Activated CD4-positive, CD25-positive, alpha-beta regulatory T cell treated with anti-CD3 and anti-CD28 coated beads, Interleukin-2, amount 50 U/mL, for 16 hours (primary cell): Measurements from ENCODE around the gene FAM200C.
A peak's percentile ranks its signal among the peaks of the same experiment; 100 is the strongest.

ENCODE experiments used
- DNase-seq: peaks from one replicate; pipeline ENCODE4 v3.0.0-alpha.2; 2020; ENCODE audit warnings: low read depth, low spot score

FAM200C gene

DNA sequence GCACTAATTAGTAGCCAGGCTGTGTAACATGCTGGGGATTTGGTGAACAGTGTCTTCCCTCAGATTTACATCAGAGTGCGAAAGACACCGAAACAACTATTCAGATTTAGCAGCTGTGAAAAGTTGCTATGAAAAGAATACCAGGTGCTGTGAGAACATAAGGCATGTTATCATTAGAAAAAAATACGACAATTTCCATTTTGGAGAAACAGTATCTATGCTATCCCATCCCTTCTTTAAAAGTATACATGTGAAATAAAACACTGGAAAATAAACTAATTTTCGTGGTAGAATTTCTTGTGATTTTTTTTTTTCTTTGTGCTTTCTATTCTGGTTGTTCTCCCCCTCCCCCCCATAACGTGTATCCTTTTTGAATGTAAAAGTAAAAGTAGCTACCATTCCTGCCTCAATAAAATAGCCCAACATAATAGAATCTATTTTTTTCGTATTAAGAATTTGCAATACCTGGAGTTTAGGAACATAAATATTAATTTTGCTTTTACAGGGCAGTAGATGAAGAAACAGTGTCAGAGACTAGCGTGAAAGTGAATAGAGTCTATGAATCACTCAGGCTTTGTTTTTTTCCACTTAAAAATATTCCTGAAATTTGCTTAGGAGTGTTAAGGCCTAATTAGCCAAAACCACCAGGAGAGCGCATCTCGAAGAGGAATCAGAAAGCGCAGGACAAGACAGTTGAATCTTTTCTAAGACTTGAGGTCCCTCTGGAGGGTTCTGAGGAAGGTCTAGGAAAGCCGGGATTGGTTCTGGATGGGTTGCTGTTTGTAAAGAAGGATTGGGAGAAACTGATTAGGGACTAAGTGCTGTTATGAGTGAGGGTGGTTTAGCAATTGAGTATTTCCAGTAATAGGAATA, 19.8 kb upstream of the FAM200C start:
- DNase-seq = no peak

GRCh38 chr5:160418561-160419457, 19.0 kb upstream of the FAM200C start, which contains the start of gene SLU7:
SLU7 (minus strand) TSS chr5:160419081; CDS start chr5:160415294, 3,787 bp downstream.
- DNase-seq = peak; percentile 86

DNA sequence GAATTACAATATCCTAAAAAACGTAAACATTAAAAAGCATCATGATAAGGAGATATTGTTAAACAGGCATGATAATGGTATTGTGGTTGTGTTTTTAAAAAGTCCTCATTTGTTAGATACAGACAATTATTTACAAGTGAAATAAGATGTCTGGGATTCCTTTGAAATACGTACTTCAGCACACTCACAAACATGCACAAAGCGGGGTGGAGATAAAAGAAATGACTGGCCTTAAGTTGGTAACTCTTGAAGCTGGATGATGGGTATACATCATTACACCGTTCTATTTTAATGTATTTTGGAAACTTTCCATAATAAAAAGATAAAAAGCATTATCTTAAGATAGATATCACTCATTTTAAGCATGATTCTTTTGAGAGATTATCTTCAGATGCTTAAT, 1.0 kb downstream of the FAM200C start:
- DNase-seq = no peak

GRCh38 chr5:160397492-160397891, 2.4 kb downstream of the FAM200C start:
- no peak for DNase-seq

DNA sequence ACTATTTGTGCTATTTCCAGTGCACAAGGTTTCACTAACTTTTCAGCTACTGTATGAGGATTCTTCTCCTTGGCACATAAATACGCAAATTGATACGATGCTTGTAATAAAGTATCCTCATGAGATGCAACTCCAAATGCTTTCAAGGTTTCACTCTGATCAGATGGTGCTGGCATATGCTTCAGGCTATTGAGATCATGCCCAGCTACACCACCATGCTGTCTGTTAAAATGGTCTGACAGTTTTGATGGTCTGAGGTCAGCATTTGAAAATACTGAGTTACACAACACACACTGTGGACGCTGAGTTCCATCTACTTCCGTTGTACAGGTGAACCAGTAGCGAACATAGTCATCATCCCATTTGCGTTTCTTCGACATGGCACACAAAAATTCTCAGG, 4.7 kb downstream of the FAM200C start:
- no peak for DNase-seq

GRCh38 chr5:160390787-160391696, 8.8 kb downstream of the FAM200C start:
- DNase-seq = no peak

DNA sequence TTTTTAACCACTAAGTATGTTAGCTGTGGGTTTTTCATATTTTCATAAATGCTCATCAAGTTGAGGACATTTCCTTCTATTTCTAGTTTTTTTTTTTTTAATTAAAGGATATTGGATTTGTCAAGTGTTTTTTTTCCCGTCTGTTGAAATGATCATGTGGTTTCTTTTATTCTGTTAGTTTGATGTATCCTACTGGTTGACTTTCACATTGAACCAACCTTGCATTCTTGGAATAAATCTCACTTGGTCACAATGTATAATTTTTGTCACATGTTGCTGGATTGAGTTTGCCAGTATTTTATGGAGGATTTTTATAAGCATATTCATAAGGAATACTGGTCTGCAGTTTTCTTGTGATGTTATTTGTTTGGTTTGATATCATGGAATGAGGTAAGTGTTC, 12.4 kb downstream of the FAM200C start:
- no peak for DNase-seq

- no peak for DNase-seq
Observed at GRCh38 chr5:160385496-160385895, 14.4 kb downstream of the FAM200C start.

DNA sequence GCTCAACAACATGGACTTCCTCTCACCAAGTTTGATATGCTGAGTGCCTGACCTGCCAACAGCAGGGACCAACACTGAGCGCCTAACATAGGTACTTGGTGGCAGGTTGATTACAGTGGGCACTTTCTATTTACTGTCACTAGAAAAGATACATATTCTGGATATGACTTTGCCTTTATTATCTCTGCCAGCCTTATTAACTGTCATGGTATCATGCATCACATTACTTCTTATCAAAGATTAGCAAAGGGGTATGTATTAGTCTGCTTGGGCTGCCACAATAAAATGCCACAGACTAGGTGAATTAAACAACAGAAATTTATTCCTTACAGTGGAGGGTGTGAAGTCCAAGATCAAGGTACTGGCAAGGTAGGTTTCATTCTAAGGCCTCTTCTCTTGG, 15.2 kb downstream of the FAM200C start:
- no peak for DNase-seq

DNA sequence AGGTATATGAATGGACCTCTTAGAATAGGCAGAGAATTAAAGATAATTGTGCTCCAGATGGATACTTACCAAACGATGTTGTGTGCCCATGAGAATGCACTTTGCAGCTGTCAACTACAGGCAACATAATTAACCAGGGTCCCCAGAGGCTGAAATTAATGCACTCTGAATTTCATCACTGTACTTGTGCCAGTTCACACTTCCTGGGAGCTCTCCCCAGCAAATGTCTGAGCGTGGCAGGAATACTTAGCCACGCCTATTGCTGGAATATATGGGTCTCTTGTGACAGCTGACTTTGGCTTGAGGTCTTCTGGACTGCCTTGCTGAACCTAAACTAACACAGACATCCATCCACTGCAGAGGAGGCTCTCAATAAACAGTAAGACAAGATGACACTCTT, 17.5 kb downstream of the FAM200C start:
- DNase-seq = no peak

GRCh38 chr5:160380041-160380440, 19.8 kb downstream of the FAM200C start:
- no peak for DNase-seq

DNA sequence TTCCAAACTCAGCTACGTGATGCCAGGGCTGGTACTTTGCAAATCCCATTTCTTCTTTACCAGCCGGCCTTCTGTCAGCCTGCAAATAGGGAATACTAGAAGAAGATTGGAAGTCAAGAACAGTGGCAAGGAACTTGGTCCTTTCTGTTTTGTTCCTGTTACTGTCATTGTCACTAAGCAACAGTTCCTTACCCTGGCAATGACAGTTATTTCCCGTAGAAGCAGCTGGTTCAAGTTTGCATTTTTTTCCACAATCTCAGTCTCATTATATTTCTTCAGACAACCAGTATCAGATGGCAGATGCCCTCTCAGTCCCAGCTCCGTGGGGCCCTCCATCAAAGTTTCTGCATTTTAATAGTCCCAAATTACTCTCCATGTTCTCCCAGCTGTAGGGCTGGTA, 20.3 kb downstream of the FAM200C start:
- no peak for DNase-seq

DNA sequence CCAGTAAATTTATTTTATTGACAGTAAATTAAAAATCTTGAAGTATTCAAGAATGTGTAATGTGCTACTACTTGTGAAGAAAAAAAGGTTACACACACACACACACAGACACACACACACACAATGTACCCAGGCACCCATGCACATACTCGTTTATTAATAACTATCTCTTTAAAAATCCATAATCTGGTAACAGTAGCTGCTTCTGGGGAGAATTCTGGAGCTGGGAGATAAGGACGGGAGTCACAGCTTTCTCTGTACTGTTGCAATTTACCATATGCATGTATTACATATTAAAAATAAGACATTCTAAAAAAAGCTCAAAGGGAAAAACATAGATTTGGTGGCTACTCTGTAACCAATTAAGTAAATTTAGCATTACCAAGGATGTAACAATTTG, 21.5 kb downstream of the FAM200C start:
- DNase-seq = no peak

- DNase-seq = no peak
Observed at GRCh38 chr5:160377651-160378050, 22.2 kb downstream of the FAM200C start.

DNA sequence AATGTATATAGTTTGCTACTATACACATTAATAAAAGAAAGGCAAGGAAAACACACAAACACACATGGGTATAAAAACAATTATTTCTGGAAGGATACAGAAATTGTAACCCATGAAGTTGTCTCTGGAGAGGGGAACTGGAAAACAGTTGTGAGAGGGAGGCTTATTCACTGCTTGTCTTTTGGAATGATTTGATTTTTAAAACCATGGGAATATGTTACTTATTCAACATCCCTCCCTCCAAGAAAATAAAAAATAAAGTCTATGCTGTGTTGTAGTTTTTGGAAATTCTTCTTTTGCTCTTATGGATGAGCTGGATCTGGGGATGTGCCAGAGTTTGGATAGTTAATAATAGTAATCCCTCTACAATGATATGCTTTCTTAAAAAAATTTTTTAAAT, 23.4 kb downstream of the FAM200C start:
- DNase-seq = no peak

- DNase-seq = no peak
Observed at GRCh38 chr5:160375701-160376100, 24.2 kb downstream of the FAM200C start.

GRCh38 chr5:160375166-160375565, 24.7 kb downstream of the FAM200C start:
- no peak for DNase-seq

DNA sequence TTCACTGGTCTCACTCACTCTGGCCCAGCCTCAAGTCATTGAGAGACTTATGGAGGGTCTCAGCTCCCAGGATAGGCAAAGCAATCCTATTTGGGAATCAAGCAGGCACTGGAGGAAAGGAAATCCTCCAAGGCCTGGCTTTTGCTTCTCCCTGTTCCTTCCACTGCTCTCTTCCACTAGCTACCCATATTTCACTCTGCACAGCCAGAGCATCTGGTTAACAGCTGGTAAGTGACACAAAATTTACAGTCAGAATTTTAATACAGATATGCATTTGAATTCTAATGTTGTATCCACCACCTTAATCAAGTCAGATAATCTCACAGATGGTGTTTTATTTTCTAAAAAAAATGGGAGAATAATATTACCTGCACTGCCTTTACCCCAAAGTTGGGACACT, 28.6 kb downstream of the FAM200C start:
- no peak for DNase-seq

DNA sequence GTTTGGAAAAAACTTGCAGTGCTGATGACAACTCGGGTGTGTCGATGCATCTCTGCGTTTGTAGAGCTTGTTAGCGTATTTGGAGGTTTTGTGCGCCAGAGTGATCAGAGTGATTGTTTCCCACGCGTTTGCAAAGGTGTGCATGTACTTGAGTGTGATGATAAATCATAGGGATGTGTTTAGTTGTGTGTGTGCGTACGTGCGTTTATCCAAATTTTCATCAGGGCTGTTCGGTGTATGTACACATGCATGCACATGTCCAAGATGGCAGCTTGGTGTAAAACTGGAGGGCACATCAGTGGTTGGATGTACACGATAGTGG, 29.2 kb downstream of the FAM200C start:
- DNase-seq = no peak

DNA sequence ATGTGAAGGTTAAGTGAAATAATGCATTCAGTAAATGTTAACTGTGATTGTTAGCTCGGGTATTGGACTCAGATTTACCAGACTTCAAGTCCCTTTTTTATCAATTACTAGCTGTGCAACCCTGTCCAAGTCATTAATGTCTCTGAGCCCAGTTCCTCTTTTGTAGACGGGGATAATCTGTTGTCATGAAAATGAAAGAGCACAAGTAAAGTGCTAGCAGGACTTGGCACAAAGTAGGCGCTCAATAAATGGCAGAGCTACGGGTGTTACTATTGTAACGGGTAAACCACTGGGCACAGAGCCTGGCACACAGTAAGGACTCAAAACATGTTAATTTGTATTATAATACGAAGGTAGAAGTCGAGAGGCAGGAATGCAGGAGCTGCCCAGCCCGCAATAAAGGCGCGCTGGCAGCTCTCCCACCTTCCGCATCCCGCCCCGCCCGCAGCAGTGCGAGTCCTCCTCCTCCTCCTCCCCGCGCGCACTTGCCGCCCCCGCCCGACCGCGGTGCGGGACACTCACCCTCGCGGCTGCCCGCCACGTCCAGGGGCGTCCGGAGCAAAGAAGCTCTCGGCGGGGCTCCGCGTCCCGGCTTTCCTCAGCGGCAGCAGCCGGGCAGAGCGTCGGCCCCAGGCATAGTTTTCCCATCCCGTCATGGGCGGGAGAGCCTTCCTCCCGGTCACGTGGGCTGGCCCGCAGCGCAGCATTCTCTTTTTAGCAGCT, 29.7 kb downstream of the FAM200C start, which contains the start of gene C1QTNF2:
Gene C1QTNF2, minus strand, starts transcription at position 637 of the 723 bp plus-strand sequence. CDS start 15,615 bp downstream, outside the sequence.
- DNase-seq = no peak

DNA sequence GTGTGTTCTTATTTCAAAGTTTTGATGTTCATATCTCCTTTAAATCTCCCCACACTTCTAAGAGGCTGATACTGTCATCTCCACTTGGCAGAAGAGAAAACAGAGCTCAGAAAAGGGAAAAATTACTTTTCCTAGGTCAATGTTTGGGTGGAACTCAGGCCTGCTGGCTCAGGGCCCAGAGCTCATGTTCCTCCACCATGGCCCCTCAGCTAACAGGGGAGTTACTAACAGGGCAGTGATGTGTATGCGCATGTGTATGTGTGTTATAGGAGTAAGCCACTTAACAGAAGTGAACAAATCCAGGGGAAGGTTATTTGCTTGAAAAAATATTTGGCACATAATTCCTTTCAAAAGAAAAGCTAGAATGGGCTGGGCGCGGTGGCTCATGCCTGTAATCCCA, 32.0 kb downstream of the FAM200C start:
- DNase-seq = no peak
